MM.1S (cell line): ENCODE results near the gene HSD17B14.

Experiments used
- CTCF ChIP-seq: fragments of 300-600 bp; sonication (generic); IDR thresholded peaks from 2 replicates; pipeline ENCODE4 v1.5.1; 2016; ENCODE audit warnings: antibody characterized with exemption, low read length, mixed read lengths
- EZH2 ChIP-seq: fragments of 300-600 bp; sonication (generic); optimal IDR thresholded peaks from 2 replicates; pipeline ENCODE3; 2017; ENCODE audit warnings: low read depth, mild to moderate bottlenecking, antibody characterized with exemption, low read length, mixed read lengths
- EZH2phosphoT487 ChIP-seq: fragments of 300-600 bp; sonication (generic); IDR thresholded peaks from 2 replicates; pipeline ENCODE4 v1.6.1; 2018; ENCODE audit warnings: antibody characterized with exemption, low read length

- TF ChIP-seq CTCF (no peak), EZH2 (no peak), EZH2phosphoT487 (no peak)
These were observed 18.0 kb downstream of the HSD17B14 start for GRCh38 chr19:48818234-48818820.
